Retinal pigment epithelial cell (primary cell): ENCODE data around the gene S1PR4.

Experiments used
- DNase-seq: peaks from one replicate; pipeline ENCODE4 v3.0.0-alpha.2; 2010; ENCODE audit warnings: low read depth
- H3K4me3 ChIP-seq: 2 replicates; pipeline ENCODE4 v1.5.1; 2011; ENCODE audit warnings: mild to moderate bottlenecking, low read length, control low read depth, moderate library complexity
- TF ChIP-seq, protein P1 (sequence below): conservative IDR thresholded peaks from 2 replicates; pipeline ENCODE4 v1.5.1; 2011; ENCODE audit warnings: low read depth, low read length, control low read depth, inconsistent platforms

The S1PR4 gene

DNA sequence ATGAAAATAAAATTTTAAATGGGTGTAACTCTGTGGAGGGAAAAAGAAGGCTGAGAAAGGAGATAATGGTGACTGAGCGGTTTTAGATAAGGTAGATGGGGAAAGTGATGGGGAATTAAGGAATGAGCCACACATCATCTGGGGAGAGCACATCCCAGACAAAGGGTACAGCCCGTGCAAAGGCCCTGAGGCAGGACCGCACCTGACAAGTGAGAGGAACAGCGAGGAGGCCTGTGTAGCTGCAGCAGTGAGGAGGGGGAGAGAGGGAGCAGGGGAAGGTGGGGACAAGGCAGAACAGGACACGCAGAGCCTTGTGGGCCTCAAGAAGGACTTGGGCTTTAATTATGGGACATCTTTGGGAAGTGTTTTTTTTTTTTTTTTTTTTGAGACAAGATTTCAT, 44.1 kb downstream of the S1PR4 start:
- DNase-seq = no peak
- TF ChIP-seq, protein P1, sequence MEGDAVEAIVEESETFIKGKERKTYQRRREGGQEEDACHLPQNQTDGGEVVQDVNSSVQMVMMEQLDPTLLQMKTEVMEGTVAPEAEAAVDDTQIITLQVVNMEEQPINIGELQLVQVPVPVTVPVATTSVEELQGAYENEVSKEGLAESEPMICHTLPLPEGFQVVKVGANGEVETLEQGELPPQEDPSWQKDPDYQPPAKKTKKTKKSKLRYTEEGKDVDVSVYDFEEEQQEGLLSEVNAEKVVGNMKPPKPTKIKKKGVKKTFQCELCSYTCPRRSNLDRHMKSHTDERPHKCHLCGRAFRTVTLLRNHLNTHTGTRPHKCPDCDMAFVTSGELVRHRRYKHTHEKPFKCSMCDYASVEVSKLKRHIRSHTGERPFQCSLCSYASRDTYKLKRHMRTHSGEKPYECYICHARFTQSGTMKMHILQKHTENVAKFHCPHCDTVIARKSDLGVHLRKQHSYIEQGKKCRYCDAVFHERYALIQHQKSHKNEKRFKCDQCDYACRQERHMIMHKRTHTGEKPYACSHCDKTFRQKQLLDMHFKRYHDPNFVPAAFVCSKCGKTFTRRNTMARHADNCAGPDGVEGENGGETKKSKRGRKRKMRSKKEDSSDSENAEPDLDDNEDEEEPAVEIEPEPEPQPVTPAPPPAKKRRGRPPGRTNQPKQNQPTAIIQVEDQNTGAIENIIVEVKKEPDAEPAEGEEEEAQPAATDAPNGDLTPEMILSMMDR = no peak
- no peak overlapping the region for H3K4me3 ChIP-seq

DNA sequence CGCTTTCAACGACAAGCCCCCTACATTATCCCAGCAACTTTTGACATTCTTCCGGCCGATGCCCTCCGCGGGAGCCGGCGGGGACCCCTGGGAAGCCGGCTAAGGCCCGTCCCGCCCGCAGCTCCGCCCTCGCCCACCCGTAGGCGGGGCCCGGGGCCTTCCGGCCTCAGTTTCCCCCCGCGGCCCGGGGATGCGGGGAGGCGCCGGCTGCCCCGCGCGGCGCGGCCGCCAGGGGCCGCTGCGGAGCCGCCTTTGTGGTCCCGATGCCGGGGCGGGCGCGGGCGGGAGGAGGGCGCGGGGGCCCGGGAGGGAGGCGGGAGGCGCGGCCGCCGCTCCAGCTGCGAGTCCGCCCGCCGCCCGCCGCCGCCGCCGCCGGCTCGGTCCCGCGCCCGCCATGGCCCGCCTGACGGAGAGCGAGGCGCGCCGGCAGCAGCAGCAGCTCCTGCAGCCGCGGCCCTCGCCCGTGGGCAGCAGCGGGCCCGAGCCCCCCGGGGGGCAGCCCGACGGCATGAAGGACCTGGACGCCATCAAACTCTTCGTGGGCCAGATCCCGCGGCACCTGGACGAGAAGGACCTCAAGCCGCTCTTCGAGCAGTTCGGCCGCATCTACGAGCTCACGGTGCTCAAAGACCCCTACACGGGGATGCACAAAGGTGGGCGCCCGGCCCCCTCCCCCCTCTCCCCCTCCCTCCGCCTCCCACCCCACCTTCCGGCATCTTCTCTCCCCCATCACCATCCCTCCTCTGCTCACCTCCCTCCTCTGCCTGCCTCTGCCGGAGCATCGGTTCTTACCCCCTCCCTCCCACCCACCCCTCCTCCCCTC, 46.0 kb downstream of the S1PR4 start, which contains the start of gene CELF5:
TSS of gene CELF5 (plus strand) at position 316 of the 823 bp plus-strand sequence. CDS start at position 395, 79 bp downstream.
- no peak within 1 kb of the TSS for H3K4me3 ChIP-seq
- TF ChIP-seq, protein P1 = peak; percentile 15
- no peak for DNase-seq

DNA sequence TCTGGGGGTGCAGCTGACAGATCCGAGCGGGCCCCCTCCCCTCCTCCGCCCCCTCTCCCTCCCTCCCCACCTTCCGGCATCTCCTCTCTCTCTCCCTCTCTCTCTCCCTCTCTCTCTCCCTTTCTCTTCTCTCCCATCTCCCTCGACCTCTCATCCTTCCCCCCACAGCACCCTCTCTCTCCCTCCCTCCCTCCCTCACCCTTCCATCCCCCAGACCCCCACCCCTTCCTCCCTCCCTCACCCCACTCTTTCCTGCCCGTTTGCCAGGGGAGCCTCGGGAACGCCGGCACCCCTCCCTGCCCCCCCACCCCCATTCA, 46.6 kb downstream of the S1PR4 start:
- no peak overlapping the region for H3K4me3 ChIP-seq
- no peak for DNase-seq
- TF ChIP-seq, protein P1 = no peak

DNA sequence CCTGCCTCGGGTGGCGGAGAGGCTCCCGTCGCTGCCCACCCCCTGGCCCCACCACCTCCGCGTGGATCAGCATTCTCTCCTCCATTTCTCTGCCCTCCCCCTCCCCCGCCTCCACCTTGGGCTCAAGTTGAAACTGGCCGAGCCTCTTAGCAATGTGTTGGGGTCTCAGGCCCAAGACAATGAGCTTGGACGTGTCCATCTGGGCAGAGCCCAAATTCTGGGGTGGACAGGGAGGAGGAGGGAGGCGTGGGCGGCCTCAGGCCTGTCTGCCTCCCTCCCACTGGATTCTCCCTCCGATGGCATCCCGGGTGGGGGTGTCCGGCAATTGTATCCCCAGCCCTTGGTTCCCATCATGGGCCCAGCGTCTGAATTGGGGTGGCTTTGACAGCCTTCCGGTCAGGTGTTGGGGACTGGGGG, 47.1 kb downstream of the S1PR4 start:
- TF ChIP-seq, protein P1 = no peak
- DNase-seq = no peak
- no peak overlapping the region for H3K4me3 ChIP-seq

DNA sequence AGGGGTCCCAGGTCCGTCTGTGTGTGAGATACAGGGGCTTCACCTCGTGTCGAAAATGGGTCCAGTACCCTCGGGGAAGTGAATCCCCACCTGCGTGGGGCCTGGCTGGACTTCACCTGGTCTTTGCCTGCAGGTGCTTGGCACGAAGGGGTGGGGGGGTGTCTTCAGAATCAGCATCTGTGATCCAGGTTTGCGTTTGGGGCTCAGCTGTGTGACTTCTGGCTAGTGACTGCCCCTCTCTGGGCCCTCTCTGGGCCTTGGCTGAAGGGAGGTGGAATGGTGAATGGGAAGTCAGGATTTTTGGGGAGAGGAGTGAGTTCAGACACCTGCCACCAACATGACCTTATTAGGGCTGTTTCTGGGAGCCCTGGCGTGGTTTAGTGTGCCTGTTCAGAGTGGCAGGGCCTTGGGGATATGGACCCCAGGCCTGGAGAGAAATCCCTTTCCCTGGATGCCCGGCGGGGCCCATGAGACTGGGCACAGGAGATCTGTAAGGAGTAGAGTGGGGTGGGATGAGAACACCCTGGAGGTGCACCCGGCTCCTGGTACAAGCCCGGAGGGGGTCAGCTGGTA, 48.6 kb downstream of the S1PR4 start:
- DNase-seq = no peak
- no peak overlapping the region for H3K4me3 ChIP-seq
- TF ChIP-seq, protein P1 = no peak

DNA sequence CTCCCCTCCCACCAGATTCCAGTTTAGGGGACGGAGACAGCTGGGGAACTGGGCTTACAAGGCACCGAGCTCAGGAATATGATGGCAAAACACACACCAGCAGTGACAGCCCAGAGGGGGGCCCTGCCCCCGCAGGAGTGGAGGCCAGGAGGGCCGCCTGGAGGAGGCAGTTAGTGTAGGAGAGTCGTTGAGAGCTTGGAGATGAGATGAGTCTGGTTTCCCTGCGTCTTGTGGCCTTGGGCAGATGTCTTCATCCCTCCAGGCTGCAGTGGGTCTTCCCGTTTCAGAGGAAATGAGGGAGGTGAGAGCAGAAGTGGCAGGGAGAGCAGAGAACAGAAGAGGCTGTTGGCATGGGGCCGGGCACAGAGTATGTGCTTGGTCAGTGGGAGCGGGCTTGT, 50.8 kb downstream of the S1PR4 start:
- H3K4me3 ChIP-seq = no peak overlapping the region
- no peak for DNase-seq
- TF ChIP-seq, protein P1 = no peak
